KMS-11 (cell line): ENCODE measurements around the gene KIAA1328.
A peak's percentile ranks its signal among the peaks of the same experiment; 100 is the strongest.

ENCODE experiments used
- H2AFZ ChIP-seq: fragments of 200-600 bp; sonication (generic); 2 replicates; pipeline ENCODE4 v1.6.1; 2016; ENCODE audit warnings: antibody characterized with exemption, mixed run types, low read depth
- H3K27ac ChIP-seq: fragments of 200-600 bp; sonication (generic); 2 replicates; pipeline ENCODE4 v1.6.1; 2016; ENCODE audit warnings: mild to moderate bottlenecking, mixed run types
- H3K27me3 ChIP-seq: fragments of 200-600 bp; sonication (generic); 2 replicates; pipeline ENCODE4 v1.6.1; 2017; ENCODE audit warnings: mild to moderate bottlenecking, low read depth, mixed run types, moderate library complexity; ENCODE audit not compliant: insufficient read depth
- H3K36me3 ChIP-seq: fragments of 200-600 bp; sonication (generic); 2 replicates; pipeline ENCODE4 v1.6.1; 2017; ENCODE audit warnings: mild to moderate bottlenecking, mixed run types; ENCODE audit not compliant: insufficient read depth
- H3K4me1 ChIP-seq: fragments of 200-600 bp; sonication (generic); 2 replicates; pipeline ENCODE4 v1.6.1; 2016; ENCODE audit warnings: mild to moderate bottlenecking, low read depth, mixed run types; ENCODE audit not compliant: poor library complexity, severe bottlenecking
- H3K4me2 ChIP-seq: fragments of 200-600 bp; sonication (generic); 2 replicates; pipeline ENCODE4 v1.7.0; 2016; ENCODE audit warnings: mild to moderate bottlenecking, mixed run types
- H3K4me3 ChIP-seq: fragments of 200-600 bp; sonication (generic); IDR thresholded peaks from 2 replicates; pipeline ENCODE4 v1.6.1; 2017; ENCODE audit warnings: low read depth, low read length, mixed read lengths; ENCODE audit not compliant: insufficient read depth
- H3K79me2 ChIP-seq: fragments of 200-600 bp; sonication (generic); 2 replicates; pipeline ENCODE4 v1.6.1; 2016; ENCODE audit warnings: low read depth, mixed run types; ENCODE audit not compliant: insufficient read depth
- H3K9ac ChIP-seq: fragments of 200-600 bp; sonication (generic); 2 replicates; pipeline ENCODE4 v1.6.1; 2016; ENCODE audit warnings: mild to moderate bottlenecking, mixed run types
- H4K20me1 ChIP-seq: fragments of 200-600 bp; sonication (generic); 2 replicates; pipeline ENCODE4 v1.6.1; 2016; ENCODE audit warnings: mild to moderate bottlenecking, mixed run types; ENCODE audit not compliant: insufficient read depth
- TF ChIP-seq, protein P1 (sequence below): fragments of 200-600 bp; sonication (generic); conservative IDR thresholded peaks from 2 replicates; pipeline ENCODE4 v1.6.1; 2017; ENCODE audit warnings: low read depth, mild to moderate bottlenecking, antibody characterized with exemption, low read length, moderate library complexity, mixed read lengths

KIAA1328 gene

DNA sequence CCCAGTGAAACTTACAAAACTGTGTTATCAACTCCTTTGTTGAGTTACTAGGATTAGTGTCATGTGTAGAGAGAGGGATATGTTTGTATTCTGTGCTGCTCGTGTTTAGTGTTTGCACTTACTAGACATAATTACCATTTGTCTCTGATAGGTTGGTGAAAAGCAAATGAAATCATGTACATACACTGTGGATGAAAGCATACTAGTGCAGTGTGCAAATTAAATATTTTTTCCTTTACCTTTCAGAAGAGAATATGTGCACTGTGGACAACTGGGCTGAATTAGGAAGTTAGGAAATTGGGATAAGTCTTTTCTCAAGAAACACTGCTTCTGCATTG, 1.2 kb downstream of the KIAA1328 start:
- Histone ChIP-seq H3K27ac (peak overlapping the region; percentile 77; the same call in 1 of the 2 replicates), H3K4me1 (peaks cover 28% of the 10 kb centered on the region), H3K4me2 (peak overlapping the region; percentile 67), H3K79me2 (peaks cover 28% of the 10 kb centered on the region), H4K20me1 (no peaks in the 10 kb centered on the region), H2AFZ (peak overlapping the region; percentile 88; the same call in 1 of the 2 replicates), H3K36me3 (no peaks in the 10 kb centered on the region), H3K9ac (peak overlapping the region; percentile 82; the same call in 1 of the 2 replicates), H3K27me3 (no peaks in the 10 kb centered on the region), H3K4me3 (no peak overlapping the region)
- TF ChIP-seq, protein P1, sequence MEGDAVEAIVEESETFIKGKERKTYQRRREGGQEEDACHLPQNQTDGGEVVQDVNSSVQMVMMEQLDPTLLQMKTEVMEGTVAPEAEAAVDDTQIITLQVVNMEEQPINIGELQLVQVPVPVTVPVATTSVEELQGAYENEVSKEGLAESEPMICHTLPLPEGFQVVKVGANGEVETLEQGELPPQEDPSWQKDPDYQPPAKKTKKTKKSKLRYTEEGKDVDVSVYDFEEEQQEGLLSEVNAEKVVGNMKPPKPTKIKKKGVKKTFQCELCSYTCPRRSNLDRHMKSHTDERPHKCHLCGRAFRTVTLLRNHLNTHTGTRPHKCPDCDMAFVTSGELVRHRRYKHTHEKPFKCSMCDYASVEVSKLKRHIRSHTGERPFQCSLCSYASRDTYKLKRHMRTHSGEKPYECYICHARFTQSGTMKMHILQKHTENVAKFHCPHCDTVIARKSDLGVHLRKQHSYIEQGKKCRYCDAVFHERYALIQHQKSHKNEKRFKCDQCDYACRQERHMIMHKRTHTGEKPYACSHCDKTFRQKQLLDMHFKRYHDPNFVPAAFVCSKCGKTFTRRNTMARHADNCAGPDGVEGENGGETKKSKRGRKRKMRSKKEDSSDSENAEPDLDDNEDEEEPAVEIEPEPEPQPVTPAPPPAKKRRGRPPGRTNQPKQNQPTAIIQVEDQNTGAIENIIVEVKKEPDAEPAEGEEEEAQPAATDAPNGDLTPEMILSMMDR: no peak

DNA sequence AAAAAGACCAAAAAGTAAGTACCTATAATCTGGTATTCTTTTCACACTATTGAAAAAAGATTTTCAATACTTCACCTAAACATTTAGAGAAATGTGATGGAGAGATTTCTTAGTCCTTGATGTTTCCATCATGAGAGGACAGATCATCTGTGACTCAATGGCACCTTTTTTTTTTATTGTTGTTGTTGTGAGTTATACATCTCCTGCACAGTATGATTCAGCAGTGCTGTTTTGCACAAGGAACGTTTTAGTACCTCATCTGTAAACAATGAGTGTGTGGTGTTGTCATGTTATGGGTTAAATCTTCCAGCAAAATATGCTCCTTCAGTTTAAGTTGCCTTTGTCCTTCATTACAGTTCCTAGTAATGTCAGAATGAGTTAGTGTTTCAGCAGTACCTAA, 2.2 kb downstream of the KIAA1328 start:
- H3K27ac ChIP-seq: no peak overlapping the region

DNA sequence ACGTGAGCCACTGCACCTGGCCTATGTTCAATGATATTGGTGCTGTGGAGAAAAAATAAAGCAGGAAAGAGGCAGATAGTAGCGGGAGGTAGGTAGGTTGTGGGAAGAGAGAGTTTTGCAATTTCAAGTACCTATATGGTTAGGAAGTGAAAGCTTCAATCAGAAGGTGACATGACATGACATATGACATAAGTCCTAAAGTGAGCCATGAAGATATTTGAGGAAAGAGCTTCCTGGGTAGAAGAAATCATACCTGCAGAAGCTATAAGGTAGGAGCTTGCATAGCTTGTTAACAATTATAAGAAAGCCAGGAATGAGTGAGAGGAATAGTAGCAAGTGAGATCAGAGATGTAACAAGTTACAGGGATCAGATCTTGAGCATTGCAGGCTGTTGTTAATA, 4.2 kb downstream of the KIAA1328 start:
- peaks cover 1% of the 10 kb centered on the region; the same call in 1 of the 2 replicates for H3K79me2 ChIP-seq
- H3K36me3 ChIP-seq: no peaks in the 10 kb centered on the region
- no peak overlapping the region for H3K9ac ChIP-seq
- no peaks in the 10 kb centered on the region for H4K20me1 ChIP-seq
- H3K4me3 ChIP-seq: no peak overlapping the region
- no peak overlapping the region for H3K4me2 ChIP-seq
- no peak overlapping the region for H3K27ac ChIP-seq
- no peaks in the 10 kb centered on the region for H3K27me3 ChIP-seq
- TF ChIP-seq, protein P1: no peak
- peaks cover 14% of the 10 kb centered on the region for H3K4me1 ChIP-seq
- no peak overlapping the region for H2AFZ ChIP-seq

More for the DNA sequence above, 2.2 kb downstream of the KIAA1328 start:
- no peak overlapping the region for H3K9ac ChIP-seq
- TF ChIP-seq, protein P1: no peak
- no peak overlapping the region for H3K4me3 ChIP-seq
- H3K36me3 ChIP-seq: no peaks in the 10 kb centered on the region
- peaks cover 23% of the 10 kb centered on the region for H3K4me1 ChIP-seq
- H3K4me2 ChIP-seq: peak overlapping the region; percentile 67; the same call in 1 of the 2 replicates
- peaks cover 21% of the 10 kb centered on the region for H3K79me2 ChIP-seq
- no peaks in the 10 kb centered on the region for H4K20me1 ChIP-seq
- no peaks in the 10 kb centered on the region for H3K27me3 ChIP-seq
- H2AFZ ChIP-seq: no peak overlapping the region

DNA sequence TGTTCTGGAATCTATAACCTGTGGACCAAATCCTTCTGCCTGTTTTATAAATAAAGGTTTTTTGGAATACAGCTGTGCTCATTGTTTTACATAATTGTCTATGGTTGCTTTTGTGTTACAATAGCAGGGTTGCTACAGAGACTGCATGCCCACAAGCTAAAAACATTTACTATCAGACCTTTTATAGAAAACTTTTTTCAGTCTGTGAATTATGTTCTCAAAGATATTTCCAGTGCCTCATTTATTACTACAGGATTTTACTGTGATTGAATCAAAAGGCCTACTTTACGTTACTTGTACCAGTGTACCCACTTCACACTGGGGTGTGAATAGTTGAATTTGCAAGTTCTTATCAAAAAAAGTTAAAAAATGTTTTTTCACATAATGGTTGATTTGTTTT, 7.0 kb downstream of the KIAA1328 start:
- H3K27me3 ChIP-seq: no peaks in the 10 kb centered on the region
- H3K4me1 ChIP-seq: peaks cover 3% of the 10 kb centered on the region
- H3K27ac ChIP-seq: no peak overlapping the region
- no peak overlapping the region for H3K4me2 ChIP-seq
- no peak overlapping the region for H2AFZ ChIP-seq
- H4K20me1 ChIP-seq: no peaks in the 10 kb centered on the region
- H3K36me3 ChIP-seq: no peaks in the 10 kb centered on the region
- no peak overlapping the region for H3K9ac ChIP-seq
- TF ChIP-seq, protein P1: no peak
- no peaks in the 10 kb centered on the region; the same call in 1 of the 2 replicates for H3K79me2 ChIP-seq
- no peak overlapping the region for H3K4me3 ChIP-seq
